IMR-90 (cell line): ENCODE data around the gene SLCO2B1.

Experiments
- FOS ChIP-seq: fragments of 150-350 bp; IDR thresholded peaks from 2 replicates; pipeline ENCODE4 v1.6.1; 2016; ENCODE audit warnings: low read depth, low read length
- TF ChIP-seq, protein P1 (sequence below): conservative IDR thresholded peaks from 2 replicates; pipeline ENCODE4 v1.5.1; 2012; ENCODE audit warnings: mild to moderate bottlenecking, low read depth, low read length, improper control_type of control experiment

- no peak for TF ChIP-seq FOS
- TF ChIP-seq, protein P1, sequence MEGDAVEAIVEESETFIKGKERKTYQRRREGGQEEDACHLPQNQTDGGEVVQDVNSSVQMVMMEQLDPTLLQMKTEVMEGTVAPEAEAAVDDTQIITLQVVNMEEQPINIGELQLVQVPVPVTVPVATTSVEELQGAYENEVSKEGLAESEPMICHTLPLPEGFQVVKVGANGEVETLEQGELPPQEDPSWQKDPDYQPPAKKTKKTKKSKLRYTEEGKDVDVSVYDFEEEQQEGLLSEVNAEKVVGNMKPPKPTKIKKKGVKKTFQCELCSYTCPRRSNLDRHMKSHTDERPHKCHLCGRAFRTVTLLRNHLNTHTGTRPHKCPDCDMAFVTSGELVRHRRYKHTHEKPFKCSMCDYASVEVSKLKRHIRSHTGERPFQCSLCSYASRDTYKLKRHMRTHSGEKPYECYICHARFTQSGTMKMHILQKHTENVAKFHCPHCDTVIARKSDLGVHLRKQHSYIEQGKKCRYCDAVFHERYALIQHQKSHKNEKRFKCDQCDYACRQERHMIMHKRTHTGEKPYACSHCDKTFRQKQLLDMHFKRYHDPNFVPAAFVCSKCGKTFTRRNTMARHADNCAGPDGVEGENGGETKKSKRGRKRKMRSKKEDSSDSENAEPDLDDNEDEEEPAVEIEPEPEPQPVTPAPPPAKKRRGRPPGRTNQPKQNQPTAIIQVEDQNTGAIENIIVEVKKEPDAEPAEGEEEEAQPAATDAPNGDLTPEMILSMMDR, result no peak
Observed at GRCh38 chr11:75144716-75145014, 6.2 kb upstream of the SLCO2B1 start.
